GM12864 (cell line): ENCODE results near the gene MFSD2A.
"Not testable (repeated sequence)": the region's sequence is repeated elsewhere in the genome, so short reads cannot be mapped to it uniquely, and the experiment has no call there.

Experiments
- DNase-seq: peaks from one replicate; pipeline ENCODE4 v3.0.0-alpha.2; 2011; ENCODE audit warnings: low read depth
- H3K4me3 ChIP-seq: 2 replicates; pipeline ENCODE4 v1.5.1; 2011; ENCODE audit warnings: mild to moderate bottlenecking, low read depth, low read length, control low read depth
- CTCF ChIP-seq: IDR thresholded peaks from 2 replicates; pipeline ENCODE4 v1.5.1; 2011; ENCODE audit warnings: low read depth, mild to moderate bottlenecking, moderate library complexity, low read length, control low read depth, inconsistent platforms; ENCODE audit errors: missing control alignments

The MFSD2A gene

GRCh38 chr1:39959651-39960333 lies 4.8 kb downstream of the MFSD2A start:
- no peak for TF ChIP-seq CTCF
- H3K4me3 ChIP-seq: peak overlapping the region; percentile 28
- DNase-seq: no peak

GRCh38 chr1:39960431-39960958 lies 5.5 kb downstream of the MFSD2A start:
- H3K4me3 ChIP-seq: no peak overlapping the region; the same call in 1 of the 2 replicates
- peak; percentile 55 for DNase-seq
- TF ChIP-seq CTCF: no peak

- TF ChIP-seq CTCF: no peak
- no peak for DNase-seq
- no peak overlapping the region for H3K4me3 ChIP-seq
Measured at GRCh38 chr1:39962450-39962825, 7.5 kb downstream of the MFSD2A start.

GRCh38 chr1:39962964-39963363 lies 8.0 kb downstream of the MFSD2A start:
- H3K4me3 ChIP-seq, DNase-seq: not testable (repeated sequence)

- DNase-seq: no peak
- no peak for TF ChIP-seq CTCF
- H3K4me3 ChIP-seq: no peak overlapping the region
Measured at GRCh38 chr1:39964552-39964951, 9.6 kb downstream of the MFSD2A start.

GRCh38 chr1:39965044-39965443 lies 10.1 kb downstream of the MFSD2A start:
- TF ChIP-seq CTCF: no peak
- no peak for DNase-seq

GRCh38 chr1:39969048-39969447 lies 14.1 kb downstream of the MFSD2A start:
- no peak for DNase-seq
- no peak for TF ChIP-seq CTCF
- no peak overlapping the region for H3K4me3 ChIP-seq

More at GRCh38 chr1:39965044-39965443, 10.1 kb downstream of the MFSD2A start:
- H3K4me3 ChIP-seq: no peak overlapping the region
